H9 (cell line): ENCODE data around the gene GEMIN4. TPM values are rescaled to one million over a fixed set of nuclear protein-coding genes. Genes with fewer than 3 reads are reported as not detected.

Experiments
- DNase-seq: peaks from one replicate; pipeline ENCODE4 v3.0.0-alpha.2; 2017
- H2AFZ ChIP-seq: one replicate; pipeline ENCODE4 v1.6.1; 2013; ENCODE audit warnings: mild to moderate bottlenecking, low read length, control low read depth, moderate library complexity
- H2AK5ac ChIP-seq: 2 replicates; pipeline ENCODE4 v1.6.1; 2013; ENCODE audit warnings: low read length, control low read depth, mixed read lengths; ENCODE audit not compliant: insufficient read length
- H2BK120ac ChIP-seq: one replicate; pipeline ENCODE4 v1.6.1; 2013; ENCODE audit warnings: low read depth, mild to moderate bottlenecking, low read length, control low read depth, inconsistent platforms; ENCODE audit not compliant: poor library complexity, severe bottlenecking
- H2BK12ac ChIP-seq: 2 replicates; pipeline ENCODE4 v1.6.1; 2013; ENCODE audit warnings: low read length, control low read depth, mixed read lengths, low read depth; ENCODE audit not compliant: insufficient read length
- H2BK15ac ChIP-seq: 2 replicates; pipeline ENCODE4 v1.6.1; 2013; ENCODE audit warnings: low read depth, low read length, control low read depth
- H2BK20ac ChIP-seq: one replicate; pipeline ENCODE4 v1.6.1; 2013; ENCODE audit warnings: low read depth, mild to moderate bottlenecking, low read length, control low read depth, inconsistent platforms; ENCODE audit not compliant: poor library complexity, severe bottlenecking
- H2BK5ac ChIP-seq: 2 replicates; pipeline ENCODE4 v1.6.1; 2013; ENCODE audit warnings: low read length, control low read depth, mixed read lengths; ENCODE audit not compliant: insufficient read length
- H3K14ac ChIP-seq: 2 replicates; pipeline ENCODE4 v1.6.1; 2013; ENCODE audit warnings: low read length, control low read depth; ENCODE audit not compliant: insufficient read depth
- H3K18ac ChIP-seq: 2 replicates; pipeline ENCODE4 v1.6.1; 2013; ENCODE audit warnings: low read depth, mild to moderate bottlenecking, mixed read lengths, low read length, control low read depth; ENCODE audit not compliant: insufficient read length
- H3K23ac ChIP-seq: 2 replicates; pipeline ENCODE4 v1.6.1; 2013; ENCODE audit warnings: low read length, control low read depth, mixed read lengths, low read depth; ENCODE audit not compliant: insufficient read length
- H3K23me2 ChIP-seq: 2 replicates; pipeline ENCODE4 v1.6.1; 2013; ENCODE audit warnings: low read depth, mild to moderate bottlenecking, mixed read lengths, low read length, control low read depth; ENCODE audit not compliant: insufficient read length, poor library complexity, severe bottlenecking
- H3K27ac ChIP-seq: 2 replicates; pipeline ENCODE4 v1.5.1; 2013; ENCODE audit warnings: low read length, control low read depth, mixed read lengths, low read depth; ENCODE audit not compliant: insufficient read length
- H3K27me3 ChIP-seq: 2 replicates; pipeline ENCODE4 v1.6.1; 2013; ENCODE audit warnings: low read length, control low read depth, inconsistent platforms; ENCODE audit not compliant: insufficient read depth
- H3K4ac ChIP-seq: 2 replicates; pipeline ENCODE4 v1.6.1; 2013; ENCODE audit warnings: low read depth, mild to moderate bottlenecking, control low read depth, inconsistent platforms, low read length, moderate library complexity
- H3K4me1 ChIP-seq: 2 replicates; pipeline ENCODE4 v1.6.1; 2013; ENCODE audit warnings: low read length, control low read depth, inconsistent platforms; ENCODE audit not compliant: insufficient read depth
- H3K4me2 ChIP-seq: 2 replicates; pipeline ENCODE4 v1.6.1; 2013; ENCODE audit warnings: low read length, control low read depth, mixed read lengths; ENCODE audit not compliant: insufficient read length, insufficient read depth
- H3K56ac ChIP-seq: 2 replicates; pipeline ENCODE4 v1.6.1; 2013; ENCODE audit warnings: low read depth, mild to moderate bottlenecking, mixed read lengths, low read length, control low read depth; ENCODE audit not compliant: insufficient read length
- H3K79me1 ChIP-seq: 2 replicates; pipeline ENCODE4 v1.6.1; 2013; ENCODE audit warnings: low read depth, mild to moderate bottlenecking, moderate library complexity, low read length, control low read depth, inconsistent platforms; ENCODE audit not compliant: insufficient read depth, poor library complexity, severe bottlenecking
- H3K79me2 ChIP-seq: 2 replicates; pipeline ENCODE4 v1.6.1; 2013; ENCODE audit warnings: low read length, control low read depth, inconsistent platforms; ENCODE audit not compliant: insufficient read depth
- H3K9ac ChIP-seq: 2 replicates; pipeline ENCODE4 v1.6.1; 2013; ENCODE audit warnings: low read length, control low read depth, mixed read lengths; ENCODE audit not compliant: insufficient read length; ENCODE audit errors: extremely low read depth
- H3K9me3 ChIP-seq: one replicate; pipeline ENCODE4 v1.6.1; 2013; ENCODE audit warnings: low read depth, low read length, inconsistent platforms; ENCODE audit not compliant: control insufficient read depth
- H3T11ph ChIP-seq: one replicate; pipeline ENCODE4 v1.6.1; 2013; ENCODE audit warnings: mild to moderate bottlenecking, low read length, control low read depth, inconsistent platforms
- H4K20me1 ChIP-seq: one replicate; pipeline ENCODE4 v1.6.1; 2013; ENCODE audit not compliant: control insufficient read depth, insufficient read length, insufficient read depth
- H4K5ac ChIP-seq: 2 replicates; pipeline ENCODE4 v1.6.1; 2013; ENCODE audit warnings: low read depth, mild to moderate bottlenecking, mixed read lengths, low read length, control low read depth; ENCODE audit not compliant: insufficient read length
- H4K8ac ChIP-seq: replicated peaks from 2 replicates; pipeline ENCODE4 v1.6.1; 2013; ENCODE audit warnings: low read length, control low read depth, mixed read lengths, low read depth; ENCODE audit not compliant: insufficient read length
- H4K91ac ChIP-seq: 2 replicates; pipeline ENCODE4 v1.6.1; 2013; ENCODE audit warnings: low read depth, mild to moderate bottlenecking, moderate library complexity, mixed read lengths, low read length, control low read depth; ENCODE audit not compliant: insufficient read length
- H3K27ac Mint-ChIP-seq, 3 experiments: 2 replicates in 2 of 3; 3 replicates in 1 of 3; pipeline ENCODE4 v1.8.0; 2020 to 2021; ENCODE audit warnings: mixed read lengths in 3 of 3, mild to moderate bottlenecking in 1 of 3, moderate library complexity in 1 of 3
- H3K27me3 Mint-ChIP-seq: 2 replicates; pipeline ENCODE4 v1.8.0; 2021; ENCODE audit warnings: low read depth, mild to moderate bottlenecking, moderate library complexity, mixed read lengths
- H3K36me3 Mint-ChIP-seq, 3 experiments: 2 replicates in 2 of 3; 3 replicates in 1 of 3; pipeline ENCODE4 v1.8.0; 2020 to 2021; ENCODE audit warnings: low read depth in 3 of 3, mixed read lengths in 3 of 3; ENCODE audit not compliant: insufficient read depth in 1 of 3
- H3K4me1 Mint-ChIP-seq, 2 experiments: 2 replicates each; pipeline ENCODE4 v1.8.0; 2020; ENCODE audit warnings: mixed read lengths in 2 of 2
- H3K4me3 Mint-ChIP-seq, 2 experiments: 2 replicates in 1 of 2; 3 replicates in 1 of 2; pipeline ENCODE4 v1.8.0; 2020 to 2021; ENCODE audit warnings: mild to moderate bottlenecking in 2 of 2, mixed read lengths in 2 of 2, moderate library complexity in 1 of 2
- H3K9me3 Mint-ChIP-seq, 2 experiments: 2 replicates in 1 of 2; 3 replicates in 1 of 2; pipeline ENCODE4 v1.8.0; 2020; ENCODE audit warnings: mild to moderate bottlenecking in 2 of 2, mixed read lengths in 2 of 2, moderate library complexity in 1 of 2
- WGBS: extraction: QIAGEN DNeasy Blood & Tissue Kit; methylation state at CpG from one replicate; pipeline ENCODE4 v1.1.7; 2013; ENCODE audit warnings: missing lambda C conversion rate, low lambda C conversion rate, mixed read lengths; ENCODE audit not compliant: insufficient read length; ENCODE audit errors: extremely low coverage; 5-methylcytosine and 5-hydroxymethylcytosine counted together
- total RNA-seq: library from RNA; stranded (reverse); gene quantifications from 2 replicates; pipeline ENCODE4 v1.2.1, GENCODE V29; 2021
- TF ChIP-seq, protein P1 (sequence below): fragments of 200-600 bp; sonication (generic); conservative IDR thresholded peaks from 3 replicates; pipeline ENCODE4 v1.8.0; 2021; ENCODE audit warnings: antibody characterized with exemption, mild to moderate bottlenecking

Gene GEMIN4
- total RNA-seq, 1 experiment from 2014 or later = 56.8 TPM

DNA sequence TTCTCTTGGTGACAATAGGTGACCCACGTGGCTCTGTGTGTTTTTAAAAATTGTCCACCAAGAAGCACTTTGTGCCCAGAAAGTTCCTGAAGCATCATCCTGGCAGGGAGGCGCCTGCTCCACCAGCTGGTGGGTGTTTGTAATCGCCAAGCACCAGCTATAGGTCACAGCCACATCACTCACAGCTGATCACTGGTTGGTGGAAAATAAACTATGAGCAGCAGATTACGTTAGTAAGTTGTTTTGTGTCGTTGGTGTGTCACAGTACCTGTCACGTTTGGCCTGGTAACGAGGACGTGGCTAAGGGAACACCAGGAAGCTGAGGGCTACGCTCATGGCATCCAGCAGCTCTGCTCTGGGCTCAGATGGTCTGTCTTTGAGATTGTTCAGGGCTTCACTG lies 40.2 kb upstream of the GEMIN4 start:
- no peak overlapping the region for H4K8ac ChIP-seq
- no peak for DNase-seq
- no peaks in the 10 kb centered on the region for H4K20me1 ChIP-seq
- no peak overlapping the region for H2BK5ac ChIP-seq
- H2AFZ ChIP-seq = no peak overlapping the region
- H3K4me1 ChIP-seq = no peaks in the 10 kb centered on the region
- H3K23me2 ChIP-seq = no peaks in the 10 kb centered on the region
- no peak overlapping the region for H3K27ac ChIP-seq
- Mint-ChIP-seq H3K36me3 (peaks cover 19 to 60% (median 58%) of the 10 kb centered on the region in 3 experiments; a peak in 6 of 7 replicates), H3K9me3 (no peaks in the 10 kb centered on the region), H3K4me1 (peaks cover 10 to 24% of the 10 kb centered on the region in 2 experiments), H3K4me3 (no peak overlapping the region), H3K27ac (peak overlapping the region in 1 of 3 experiments; percentile 86; a peak in 2 of 7 replicates), H3K27me3 (no peaks in the 10 kb centered on the region; the same call in 1 of the 2 replicates)
- H2AK5ac ChIP-seq = no peak overlapping the region
- no peaks in the 10 kb centered on the region for H3K27me3 ChIP-seq
- H2BK15ac ChIP-seq = no peak overlapping the region
- WGBS = no CpG with 5 or more reads among the region's 9 CpGs
- H3K4me2 ChIP-seq = no peak overlapping the region
- no peak overlapping the region for H4K5ac ChIP-seq
- no peak overlapping the region for H3K9ac ChIP-seq
- no peak overlapping the region for H2BK120ac ChIP-seq
- no peak overlapping the region for H3K18ac ChIP-seq
- no peak overlapping the region for H4K91ac ChIP-seq
- H3T11ph ChIP-seq = no peak overlapping the region
- no peaks in the 10 kb centered on the region for H3K79me1 ChIP-seq
- H2BK20ac ChIP-seq = no peak overlapping the region
- no peak overlapping the region for H2BK12ac ChIP-seq
- H3K14ac ChIP-seq = no peak overlapping the region
- H3K9me3 ChIP-seq = no peaks in the 10 kb centered on the region
- H3K56ac ChIP-seq = no peak overlapping the region
- no peak overlapping the region for H3K4ac ChIP-seq
- no peaks in the 10 kb centered on the region for H3K79me2 ChIP-seq
- H3K23ac ChIP-seq = no peak overlapping the region
- TF ChIP-seq, protein P1, sequence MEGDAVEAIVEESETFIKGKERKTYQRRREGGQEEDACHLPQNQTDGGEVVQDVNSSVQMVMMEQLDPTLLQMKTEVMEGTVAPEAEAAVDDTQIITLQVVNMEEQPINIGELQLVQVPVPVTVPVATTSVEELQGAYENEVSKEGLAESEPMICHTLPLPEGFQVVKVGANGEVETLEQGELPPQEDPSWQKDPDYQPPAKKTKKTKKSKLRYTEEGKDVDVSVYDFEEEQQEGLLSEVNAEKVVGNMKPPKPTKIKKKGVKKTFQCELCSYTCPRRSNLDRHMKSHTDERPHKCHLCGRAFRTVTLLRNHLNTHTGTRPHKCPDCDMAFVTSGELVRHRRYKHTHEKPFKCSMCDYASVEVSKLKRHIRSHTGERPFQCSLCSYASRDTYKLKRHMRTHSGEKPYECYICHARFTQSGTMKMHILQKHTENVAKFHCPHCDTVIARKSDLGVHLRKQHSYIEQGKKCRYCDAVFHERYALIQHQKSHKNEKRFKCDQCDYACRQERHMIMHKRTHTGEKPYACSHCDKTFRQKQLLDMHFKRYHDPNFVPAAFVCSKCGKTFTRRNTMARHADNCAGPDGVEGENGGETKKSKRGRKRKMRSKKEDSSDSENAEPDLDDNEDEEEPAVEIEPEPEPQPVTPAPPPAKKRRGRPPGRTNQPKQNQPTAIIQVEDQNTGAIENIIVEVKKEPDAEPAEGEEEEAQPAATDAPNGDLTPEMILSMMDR = peak; percentile 23; the same call in 1 of the 3 replicates
